ENCODE results near the gene ARHGDIB.
A peak's percentile ranks its signal among the peaks of the same experiment; 100 is the strongest.

- TF ChIP-seq CTCF (conservative IDR thresholded peaks at IDR 0.05; ENCODE audit: low read depth in 2 of 2), result peak; percentile 49 to 57
- no peak for TF ChIP-seq POLR2AphosphoS5 (IDR thresholded peaks at IDR 0.05; ENCODE audit: low read depth)
- no peak for TF ChIP-seq REST (IDR thresholded peaks at IDR 0.05; ENCODE audit: unreplicated experiment)
- TF ChIP-seq JUNB (IDR thresholded peaks at IDR 0.05; ENCODE audit: unreplicated experiment), result no peak
- no peak for TF ChIP-seq EZH2phosphoT487 (IDR thresholded peaks at IDR 0.05; ENCODE audit: unreplicated experiment)
- no peak for TF ChIP-seq EZH2 (IDR thresholded peaks at IDR 0.05; ENCODE audit: low read depth, unreplicated experiment)
Observed at GRCh38 chr12:15011162-15011561, 49.8 kb upstream of the ARHGDIB start.
